ENCODE data around the gene DENND6B.
A peak's percentile ranks its signal among the peaks of the same experiment; 100 is the strongest.

DENND6B gene

GRCh38 chr22:50302041-50302541 is 24.7 kb downstream of the DENND6B start:
- peak; percentile 53 for DNase-seq

GRCh38 chr22:50301581-50301991 is 25.2 kb downstream of the DENND6B start:
- DNase-seq: peak; percentile 80

GRCh38 chr22:50300620-50301257 is 26.1 kb downstream of the DENND6B start:
- peak; percentile 19 for DNase-seq

GRCh38 chr22:50299785-50300619 is 26.8 kb downstream of the DENND6B start:
- peak; percentile 27 for DNase-seq

- peak; percentile 55 for DNase-seq
These were observed 27.7 kb downstream of the DENND6B start for GRCh38 chr22:50298937-50299784.

- DNase-seq: no peak
These were observed 28.6 kb downstream of the DENND6B start for GRCh38 chr22:50298266-50298637.

GRCh38 chr22:50297510-50298265 is 29.1 kb downstream of the DENND6B start:
- no peak for DNase-seq

- no peak for DNase-seq
These were observed 29.9 kb downstream of the DENND6B start for GRCh38 chr22:50296658-50297490.

GRCh38 chr22:50294319-50294656 is 32.5 kb downstream of the DENND6B start:
- no peak for DNase-seq

GRCh38 chr22:50293441-50294318 is 33.1 kb downstream of the DENND6B start:
- peak; percentile 80 for DNase-seq

GRCh38 chr22:50292643-50293440 is 34.0 kb downstream of the DENND6B start:
- DNase-seq: no peak

GRCh38 chr22:50289942-50290630 is 36.7 kb downstream of the DENND6B start:
- no peak for DNase-seq

GRCh38 chr22:50289151-50289941 is 37.5 kb downstream of the DENND6B start:
- DNase-seq: no peak

GRCh38 chr22:50287731-50288130 is 39.1 kb downstream of the DENND6B start:
- DNase-seq: no peak

- no peak for DNase-seq
These were observed 40.0 kb downstream of the DENND6B start for GRCh38 chr22:50286701-50287318.

- no peak for DNase-seq
These were observed 40.5 kb downstream of the DENND6B start for GRCh38 chr22:50286275-50286674.

- no peak for DNase-seq
These were observed 41.1 kb downstream of the DENND6B start for GRCh38 chr22:50285568-50286229.

Data from right hindlimb (tissue), 1 donor.